CD14-positive monocyte (primary cell): ENCODE measurements around the gene TMEM203. TPM values are rescaled to one million over a fixed set of nuclear protein-coding genes. Genes with fewer than 3 reads are reported as not detected.
A peak's percentile ranks its signal among the peaks of the same experiment; 100 is the strongest.

Source experiments
- DNase-seq, 3 donors: peaks; one replicate each; pipeline ENCODE4 v3.0.0-alpha.2; 2011 to 2022
- H2AFZ ChIP-seq: 2 replicates; pipeline ENCODE4 v1.6.0; 2012; ENCODE audit warnings: mild to moderate bottlenecking, low read depth, low read length, inconsistent platforms; ENCODE audit not compliant: insufficient read depth, poor library complexity, severe bottlenecking
- H3K27ac ChIP-seq, 2 donors: 1 replicate in 1 of 2; 2 replicates in 1 of 2; pipeline ENCODE4 v1.5.1; 2012 to 2013; ENCODE audit warnings: low read length in 2 of 2, control low read depth in 1 of 2, inconsistent platforms in 1 of 2, low read depth in 1 of 2, mild to moderate bottlenecking in 1 of 2
- H3K27me3 ChIP-seq, 2 donors: one replicate each; pipeline versions ENCODE4 v1.6.0 to v1.6.1; 2011 to 2013; ENCODE audit warnings: low read length in 2 of 2; ENCODE audit not compliant: control insufficient read depth in 2 of 2, insufficient read depth in 2 of 2
- H3K36me3 ChIP-seq, 2 donors: replicated peaks in 1 of 2; 1 replicate in 1 of 2; 2 replicates in 1 of 2; pipeline versions ENCODE4 v1.5.1 to v1.6.1; 2012 to 2013; ENCODE audit warnings: low read length in 2 of 2, control low read depth in 1 of 2, inconsistent platforms in 1 of 2, mild to moderate bottlenecking in 1 of 2; ENCODE audit not compliant: insufficient read depth in 2 of 2, control insufficient read depth in 1 of 2
- H3K4me1 ChIP-seq, 2 donors: 1 replicate in 1 of 2; 2 replicates in 1 of 2; pipeline versions ENCODE4 v1.5.1 to v1.6.1; 2012 to 2013; ENCODE audit warnings: low read length in 2 of 2, control low read depth in 1 of 2, inconsistent platforms in 1 of 2, mild to moderate bottlenecking in 1 of 2, moderate library complexity in 1 of 2; ENCODE audit not compliant: insufficient read depth in 2 of 2, control insufficient read depth in 1 of 2
- H3K4me2 ChIP-seq: replicated peaks from 2 replicates; pipeline ENCODE3; 2012; ENCODE audit warnings: low read length, moderate library complexity, mild to moderate bottlenecking; ENCODE audit not compliant: poor library complexity, severe bottlenecking; ENCODE audit errors: extremely low read depth
- H3K4me3 ChIP-seq, 3 experiments: fragments of 200-600 bp in 1 of 3; sonication (generic) in 1 of 3; replicated peaks in 1 of 3; 1 replicate in 2 of 3; 2 replicates in 1 of 3; pipeline ENCODE4 v1.5.1; 2011 to 2013; ENCODE audit warnings: low read length in 3 of 3, mild to moderate bottlenecking in 3 of 3, control low read depth in 2 of 3, low read depth in 2 of 3, inconsistent platforms in 1 of 3, moderate library complexity in 1 of 3
- H3K79me2 ChIP-seq: 2 replicates; pipeline ENCODE4 v1.6.0; 2012; ENCODE audit warnings: mild to moderate bottlenecking, control low read depth, inconsistent platforms, low read length, moderate library complexity; ENCODE audit not compliant: insufficient read depth
- H3K9ac ChIP-seq: 2 replicates; pipeline ENCODE4 v1.6.0; 2017; ENCODE audit warnings: low read length, mild to moderate bottlenecking; ENCODE audit not compliant: insufficient read depth, poor library complexity, severe bottlenecking
- H3K9me3 ChIP-seq, 2 donors: replicated peaks in 1 of 2; 1 replicate in 1 of 2; 2 replicates in 1 of 2; pipeline versions ENCODE4 v1.5.1 to v1.6.1; 2012 to 2013; ENCODE audit warnings: low read length in 2 of 2, control low read depth in 1 of 2; ENCODE audit not compliant: control insufficient read depth in 1 of 2, insufficient read depth in 1 of 2
- H4K20me1 ChIP-seq: 2 replicates; pipeline ENCODE4 v1.6.0; 2012; ENCODE audit warnings: mild to moderate bottlenecking, low read length, control low read depth, moderate library complexity; ENCODE audit not compliant: insufficient read depth
- H3K27ac Mint-ChIP-seq, 7 donors: one replicate each; pipeline ENCODE4 v1.8.0; 2020; ENCODE audit warnings: mild to moderate bottlenecking in 7 of 7, mixed read lengths in 7 of 7, moderate library complexity in 6 of 7, inconsistent platforms in 2 of 7
- H3K27me3 Mint-ChIP-seq, 3 donors: one replicate each; pipeline ENCODE4 v1.8.0; 2021 to 2022; ENCODE audit warnings: low read depth in 3 of 3, mild to moderate bottlenecking in 3 of 3, mixed read lengths in 3 of 3, moderate library complexity in 3 of 3, inconsistent platforms in 1 of 3
- H3K36me3 Mint-ChIP-seq, 2 donors: one replicate each; pipeline ENCODE4 v1.8.0; 2020; ENCODE audit warnings: mixed read lengths in 2 of 2, inconsistent platforms in 1 of 2, mild to moderate bottlenecking in 1 of 2
- H3K4me1 Mint-ChIP-seq: one replicate; pipeline ENCODE4 v1.8.0; 2020; ENCODE audit warnings: mild to moderate bottlenecking, mixed read lengths
- H3K4me3 Mint-ChIP-seq, 2 donors: one replicate each; pipeline ENCODE4 v1.8.0; 2020; ENCODE audit warnings: mild to moderate bottlenecking in 2 of 2, mixed read lengths in 2 of 2, moderate library complexity in 1 of 2
- H3K9me3 Mint-ChIP-seq, 7 donors: one replicate each; pipeline ENCODE4 v1.8.0; 2020 to 2022; ENCODE audit warnings: mixed read lengths in 7 of 7, mild to moderate bottlenecking in 6 of 7, moderate library complexity in 6 of 7, inconsistent platforms in 2 of 7
- CTCF ChIP-seq: fragments of 200-600 bp; IDR thresholded peaks from one replicate; pipeline ENCODE4 v1.8.0; 2022; ENCODE audit warnings: antibody characterized with exemption, mild to moderate bottlenecking
- WGBS: methylation state at CpG from one replicate; pipeline ENCODE4 v1.1.5; 2013; ENCODE audit warnings: missing lambda C conversion rate; ENCODE audit not compliant: insufficient coverage; 5-methylcytosine and 5-hydroxymethylcytosine counted together
- intact Hi-C, 2 donors: fragments of 100-400 bp; cut with micrococcal nuclease; formaldehyde crosslinking; loops; one replicate each; pipeline versions ENCODE4 v1.15.0 to v1.15.1; 2023
- polyA plus RNA-seq, 3 donors: library from polyadenylated mRNA; depleted of rRNA in 1 of 3; unstranded in 2 of 3; stranded (reverse) in 1 of 3; fragments of 300-500 nt in 2 of 3; fragments of >200 nt in 1 of 3; fragmentation: Illumina TruSeq in 2 of 3; gene quantifications; 1 replicate in 2 of 3; 2 replicates in 1 of 3; pipeline ENCODE4 v1.2.3, GENCODE V29; 2012 to 2021

The TMEM203 gene
- polyA plus RNA-seq, 3 donors = 13.1 to 88.1 (median 76.1) TPM

GRCh38 chr9:137171149-137171900 lies 34.1 kb downstream of the TMEM203 start:
- H3K9me3 Mint-ChIP-seq = peaks cover 0 to 4% (median 0%) of the 10 kb centered on the region in 7 donors
- H3K36me3 Mint-ChIP-seq = no peaks in the 10 kb centered on the region

More at GRCh38 chr9:137171149-137171900, 34.1 kb downstream of the TMEM203 start:
- WGBS = 88% methylated on average over 22 of the region's 22 CpGs
- peak overlapping the region in 1 of 2 donors; percentile 35 for H3K4me3 Mint-ChIP-seq
- no peaks in the 10 kb centered on the region for H3K4me1 Mint-ChIP-seq
- Histone ChIP-seq H3K36me3 (no peaks in the 10 kb centered on the region), H3K9me3 (no peaks in the 10 kb centered on the region), H3K27me3 (peaks cover 3 to 53% of the 10 kb centered on the region in 2 donors), H4K20me1 (no peaks in the 10 kb centered on the region), H3K4me1 (peaks cover 0 to 6% of the 10 kb centered on the region in 2 donors), H3K27ac (no peak overlapping the region), H3K9ac (no peak overlapping the region), H3K79me2 (no peaks in the 10 kb centered on the region), H3K4me3 (no peak overlapping the region), H2AFZ (no peak overlapping the region), H3K4me2 (no peak overlapping the region)
- peaks cover 39 to 77% (median 64%) of the 10 kb centered on the region in 3 donors for H3K27me3 Mint-ChIP-seq
- intact Hi-C loops = no loop called here
- no peak for DNase-seq
- no peak overlapping the region for H3K27ac Mint-ChIP-seq
- no peak for TF ChIP-seq CTCF
